Activated CD4-positive, alpha-beta T cell treated with anti-CD3 and anti-CD28 coated beads, Interleukin-2, amount 50 U/mL, for 1 hour (primary cell): ENCODE data around the gene KCNN3.
"Not testable (repeated sequence)": the region's sequence is repeated elsewhere in the genome, so short reads cannot be mapped to it uniquely, and the experiment has no call there.

Experiments
- DNase-seq: peaks from one replicate; pipeline ENCODE4 v3.0.0-alpha.2; 2020

The KCNN3 gene

DNA sequence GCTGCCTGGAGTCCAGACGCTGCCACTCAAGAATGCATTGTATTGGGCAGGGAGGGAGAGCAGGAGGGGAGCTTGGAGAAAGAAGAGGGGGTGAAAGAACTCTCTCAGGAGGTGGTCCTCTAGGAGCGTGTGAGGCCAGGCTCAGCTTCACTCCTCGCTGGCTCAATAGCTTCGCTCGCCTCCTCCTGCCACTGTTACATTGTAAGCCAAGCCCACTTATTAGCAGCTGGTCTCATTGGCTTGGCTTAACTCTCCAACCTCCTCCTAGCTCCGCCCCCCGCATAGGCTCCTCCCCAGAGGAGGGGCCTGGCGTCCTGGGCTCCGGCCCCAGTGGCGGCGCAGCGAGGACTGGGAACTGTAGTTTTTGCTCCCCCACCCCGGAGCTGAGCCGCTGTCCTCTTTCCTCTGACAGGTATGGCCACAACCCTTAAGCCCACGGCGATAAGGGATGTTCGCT lies at the start of gene KCNN3:
TSS of gene KCNN3 (minus strand) at position 167 of the 457 bp plus-strand sequence. CDS start 317 bp downstream, outside the sequence.
- DNase-seq, result peak; percentile 73

DNA sequence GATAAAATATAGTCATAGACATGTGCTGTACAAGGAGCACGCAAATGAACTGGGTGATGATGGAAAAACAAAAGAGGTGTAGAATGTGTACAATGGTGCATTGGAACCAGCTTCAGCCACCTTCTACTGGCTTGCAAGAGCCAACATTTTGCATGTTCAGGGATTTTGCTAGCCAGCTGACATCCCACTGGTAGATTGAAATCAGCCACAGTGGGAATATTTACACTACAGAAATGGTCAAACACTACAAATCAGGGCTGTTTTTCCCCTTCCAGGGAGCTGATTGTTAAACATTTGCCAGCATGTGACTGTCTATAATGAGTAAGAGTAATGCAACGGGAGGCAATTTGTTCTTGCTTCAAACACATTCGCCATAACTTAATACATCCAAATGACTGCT lies 43.2 kb upstream of the KCNN3 start:
- no peak for DNase-seq

GRCh38 chr1:154912755-154913154 lies 42.7 kb upstream of the KCNN3 start:
- no peak for DNase-seq

GRCh38 chr1:154911691-154912550 lies 41.8 kb upstream of the KCNN3 start:
- no peak for DNase-seq

- DNase-seq, result no peak
Measured at GRCh38 chr1:154910851-154911250, 40.8 kb upstream of the KCNN3 start.

DNA sequence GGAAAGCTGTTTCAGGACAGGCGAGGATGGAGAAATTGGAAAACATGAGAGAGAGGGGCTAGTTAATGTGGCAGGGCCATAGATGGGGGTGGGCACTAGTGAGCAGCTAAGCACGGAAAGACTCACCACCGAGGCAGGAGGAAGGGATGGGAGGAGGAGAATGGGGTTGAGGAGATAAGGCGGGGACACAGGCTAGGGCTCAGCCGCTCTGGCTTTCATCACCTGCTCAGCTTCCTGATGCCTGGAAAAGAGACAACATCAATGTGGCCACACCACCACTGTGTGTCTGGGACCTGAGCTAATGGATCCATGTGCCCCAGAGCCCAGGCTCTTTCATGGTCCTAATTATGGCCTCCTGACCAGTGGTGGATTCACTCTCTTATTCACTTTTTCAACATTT lies 38.9 kb upstream of the KCNN3 start:
- DNase-seq, result no peak

DNA sequence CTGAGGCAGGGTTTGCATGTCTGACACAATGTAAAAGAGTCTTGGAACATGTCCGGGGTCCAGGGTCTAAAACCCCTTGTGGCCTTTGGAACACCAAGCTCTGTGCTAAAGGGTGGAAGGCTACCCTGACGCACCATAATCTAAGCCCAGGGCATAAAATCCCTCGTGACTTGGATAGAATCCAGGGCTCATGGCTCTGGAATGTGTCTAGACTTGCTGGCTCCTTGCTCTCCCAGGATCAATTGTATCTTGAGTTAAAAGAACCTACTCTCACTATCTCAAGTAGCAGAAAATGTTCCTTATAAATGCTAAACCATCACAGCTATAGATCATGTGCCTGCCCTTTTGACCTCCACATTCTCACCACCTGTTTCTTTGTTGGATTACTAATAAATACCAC lies 38.0 kb upstream of the KCNN3 start:
- DNase-seq, result not testable (repeated sequence)

DNA sequence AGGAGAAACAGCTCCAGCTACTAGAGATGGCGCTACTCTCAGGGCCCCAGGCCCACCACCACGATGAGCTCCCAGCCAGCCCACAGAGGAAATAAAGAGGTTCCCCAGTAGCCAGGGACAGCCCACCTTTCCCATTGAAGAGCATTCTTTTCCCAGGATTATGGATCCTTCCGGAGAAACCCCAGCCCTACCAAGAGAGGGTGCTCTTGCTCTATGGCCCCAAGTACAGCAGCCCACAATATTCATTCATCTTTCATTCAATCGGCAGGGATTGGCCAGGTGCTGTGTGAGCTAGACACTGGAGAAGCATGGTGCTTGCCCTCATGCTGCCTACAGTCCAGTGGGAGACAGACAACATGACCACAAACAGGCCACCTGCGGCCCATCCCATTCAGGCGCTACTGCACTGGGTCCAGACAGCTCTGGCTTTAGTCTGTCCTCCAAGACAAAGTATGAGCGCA lies 36.6 kb upstream of the KCNN3 start:
- DNase-seq, result no peak

- no peak for DNase-seq
Measured at GRCh38 chr1:154902938-154903566, 33.0 kb upstream of the KCNN3 start.

- no peak for DNase-seq
Measured at GRCh38 chr1:154901591-154901990, 31.5 kb upstream of the KCNN3 start.

DNA sequence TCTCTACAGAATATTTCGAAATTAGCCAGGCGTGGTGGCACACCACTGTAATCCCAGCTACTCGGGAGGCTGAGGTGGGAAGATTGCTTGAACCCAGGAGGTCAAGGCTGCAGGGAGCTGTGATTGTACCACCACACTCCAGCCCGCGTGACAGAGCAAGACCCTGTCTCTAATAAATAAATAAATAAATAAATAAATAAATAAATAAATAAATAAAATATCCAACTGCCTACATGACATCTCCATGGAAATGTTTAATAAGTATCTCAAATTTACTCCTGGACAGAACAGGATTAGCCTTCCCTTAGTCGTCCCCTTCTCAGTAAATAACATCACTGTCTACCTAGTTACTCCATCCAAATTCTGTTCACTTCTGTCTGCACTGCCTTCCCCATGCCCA lies 29.0 kb upstream of the KCNN3 start:
- no peak for DNase-seq

DNA sequence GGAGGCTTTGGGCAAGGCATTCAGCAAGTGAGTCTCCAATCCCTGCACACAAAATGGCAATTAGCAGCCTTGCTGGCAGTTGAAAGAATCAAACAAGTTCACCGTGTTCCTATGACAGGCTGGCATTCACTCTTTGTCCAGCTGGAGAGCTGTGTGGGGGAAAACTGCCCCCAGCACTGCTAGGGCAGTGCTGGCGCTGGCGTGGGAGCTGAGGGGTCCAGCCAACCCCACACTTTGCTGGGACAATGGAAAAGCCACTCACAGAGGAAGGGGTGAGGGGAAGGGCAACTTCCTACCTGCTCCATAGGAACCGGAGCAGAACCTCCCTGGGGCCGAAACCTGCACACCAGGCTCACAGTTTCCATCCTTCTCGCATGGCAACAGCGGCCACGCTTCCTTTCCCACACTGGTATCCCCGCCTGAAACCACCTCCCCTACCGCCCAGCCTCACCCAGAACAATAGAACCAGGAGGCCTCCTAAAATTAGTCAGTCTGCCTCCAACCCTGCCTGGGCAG lies 26.7 kb upstream of the KCNN3 start:
- no peak for DNase-seq

DNA sequence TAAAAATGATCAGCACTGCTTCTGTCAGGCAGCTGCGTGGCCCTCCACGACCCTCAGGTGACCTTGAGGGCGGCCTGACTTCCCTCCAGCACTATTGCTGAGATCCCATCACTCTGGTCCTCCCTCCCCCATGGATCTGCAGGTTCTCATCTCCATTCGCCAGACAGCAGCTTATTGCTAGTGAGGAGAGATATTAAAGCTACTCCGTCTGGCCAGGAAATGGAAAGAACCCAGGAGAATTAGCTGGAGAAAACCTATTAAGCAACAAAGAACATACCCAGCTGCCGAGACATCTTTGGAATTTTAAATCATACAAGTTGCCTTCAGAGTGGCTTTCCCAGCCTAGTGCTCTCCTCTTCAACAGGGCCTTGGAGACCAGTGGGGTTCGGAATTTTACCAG lies 25.7 kb upstream of the KCNN3 start:
- no peak for DNase-seq

DNA sequence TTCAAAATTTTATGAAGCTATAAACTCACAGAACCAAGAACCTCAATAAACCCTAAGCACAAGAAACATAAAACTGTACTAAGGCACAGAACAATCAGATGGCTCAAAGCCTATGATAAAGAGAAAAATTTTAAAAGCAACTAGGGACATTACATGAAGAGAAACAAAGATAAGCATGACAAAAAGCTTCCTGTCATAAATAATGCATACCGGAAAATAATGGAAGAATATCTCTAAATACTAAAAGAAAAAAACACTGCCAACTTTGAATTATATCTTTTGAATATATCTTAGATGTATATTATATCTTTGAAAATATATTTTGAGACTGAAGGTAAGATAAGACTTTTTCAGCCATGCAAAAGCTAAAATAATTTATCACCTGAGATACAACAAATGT lies 21.4 kb upstream of the KCNN3 start:
- DNase-seq, result no peak

DNA sequence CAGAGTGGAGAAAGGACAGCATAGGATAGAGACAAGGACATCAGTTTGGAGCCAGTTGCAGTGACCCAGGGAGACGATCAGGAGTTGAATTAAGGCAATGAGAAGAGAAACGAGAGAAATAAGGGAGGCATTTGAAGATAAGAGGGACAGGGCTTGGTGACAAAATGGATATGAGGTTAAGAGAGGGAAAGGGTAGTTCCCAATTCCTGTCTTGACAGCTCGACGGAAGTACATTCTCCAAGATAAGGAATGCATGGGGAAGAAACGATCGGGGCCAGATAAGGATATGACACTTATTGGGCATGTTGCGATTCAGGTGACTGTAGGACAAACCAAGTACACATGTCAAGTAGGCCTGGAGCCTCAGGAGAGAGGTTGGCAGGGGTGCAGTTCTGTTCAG lies 18.7 kb upstream of the KCNN3 start:
- no peak for DNase-seq

DNA sequence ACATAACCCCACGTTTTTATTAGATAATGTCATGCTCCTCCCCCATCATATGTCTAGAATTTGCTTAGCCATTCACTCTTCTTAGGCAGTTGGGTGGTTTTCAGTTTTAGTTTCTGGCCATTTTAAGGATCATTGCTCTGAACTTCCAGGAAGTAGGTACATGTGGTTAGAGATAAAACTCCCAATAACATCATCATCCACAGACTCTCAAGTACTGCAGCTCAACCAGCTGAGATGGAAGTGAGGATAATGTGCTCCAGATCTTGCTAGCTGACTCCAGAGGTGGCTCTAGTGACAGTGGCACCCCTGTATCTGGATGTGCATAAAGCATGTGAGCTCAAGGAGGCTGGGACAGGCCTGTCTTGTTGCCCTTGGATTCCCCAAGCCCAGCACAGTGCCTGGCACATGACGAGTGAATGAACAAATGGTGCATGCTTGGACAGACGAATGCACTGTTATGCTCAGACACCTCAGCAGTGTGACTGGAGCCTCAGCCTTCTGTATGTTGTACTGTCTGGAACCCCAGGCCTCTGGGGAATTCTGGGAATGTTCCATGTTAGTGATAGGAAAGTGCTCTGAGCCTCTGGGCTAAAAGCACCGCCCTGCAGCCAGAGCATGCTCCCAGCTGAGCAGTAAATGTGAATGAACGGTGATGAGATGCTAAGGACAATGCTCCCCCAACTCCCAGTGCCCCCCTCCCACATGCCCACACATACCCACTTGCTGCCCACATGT lies 16.4 kb upstream of the KCNN3 start:
- DNase-seq, result no peak

DNA sequence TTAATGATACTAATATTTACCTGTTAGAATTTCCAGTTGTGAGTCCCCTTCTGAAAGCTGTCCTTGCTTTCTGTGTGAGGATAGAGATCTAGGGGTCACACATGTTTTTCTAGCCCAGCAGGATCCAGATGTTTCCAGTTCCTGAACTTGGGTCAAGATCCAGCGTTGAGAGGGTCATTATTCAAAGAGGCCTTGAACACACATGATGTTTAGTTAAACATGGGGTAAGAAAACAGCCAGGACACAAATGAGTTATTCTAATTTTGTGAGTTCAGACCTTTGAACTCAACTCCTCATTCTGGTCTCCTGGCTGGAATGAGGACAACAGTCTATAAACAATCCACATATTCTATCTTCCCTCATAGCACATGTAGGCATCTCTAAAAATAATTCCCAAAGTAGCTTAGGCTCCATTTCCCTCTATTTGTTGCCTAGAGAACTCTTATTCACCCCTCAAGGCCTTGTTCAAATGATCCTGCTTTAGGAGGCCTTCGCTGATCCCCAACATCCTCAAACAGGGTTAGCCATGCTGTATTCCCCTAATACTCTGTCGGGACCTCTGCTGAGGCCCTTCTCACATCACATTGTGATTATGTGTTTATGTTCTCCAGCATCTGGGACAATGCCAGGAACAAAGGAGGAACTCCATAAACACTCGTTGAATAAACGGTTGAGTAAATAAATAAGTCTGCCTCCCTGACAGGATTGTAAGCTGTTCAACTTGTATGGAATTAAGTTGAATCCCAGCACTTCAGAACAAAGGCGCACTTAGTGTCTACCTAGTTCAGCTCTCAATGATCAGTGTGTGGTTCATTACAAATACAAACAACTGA lies 15.0 kb upstream of the KCNN3 start:
- DNase-seq, result no peak

DNA sequence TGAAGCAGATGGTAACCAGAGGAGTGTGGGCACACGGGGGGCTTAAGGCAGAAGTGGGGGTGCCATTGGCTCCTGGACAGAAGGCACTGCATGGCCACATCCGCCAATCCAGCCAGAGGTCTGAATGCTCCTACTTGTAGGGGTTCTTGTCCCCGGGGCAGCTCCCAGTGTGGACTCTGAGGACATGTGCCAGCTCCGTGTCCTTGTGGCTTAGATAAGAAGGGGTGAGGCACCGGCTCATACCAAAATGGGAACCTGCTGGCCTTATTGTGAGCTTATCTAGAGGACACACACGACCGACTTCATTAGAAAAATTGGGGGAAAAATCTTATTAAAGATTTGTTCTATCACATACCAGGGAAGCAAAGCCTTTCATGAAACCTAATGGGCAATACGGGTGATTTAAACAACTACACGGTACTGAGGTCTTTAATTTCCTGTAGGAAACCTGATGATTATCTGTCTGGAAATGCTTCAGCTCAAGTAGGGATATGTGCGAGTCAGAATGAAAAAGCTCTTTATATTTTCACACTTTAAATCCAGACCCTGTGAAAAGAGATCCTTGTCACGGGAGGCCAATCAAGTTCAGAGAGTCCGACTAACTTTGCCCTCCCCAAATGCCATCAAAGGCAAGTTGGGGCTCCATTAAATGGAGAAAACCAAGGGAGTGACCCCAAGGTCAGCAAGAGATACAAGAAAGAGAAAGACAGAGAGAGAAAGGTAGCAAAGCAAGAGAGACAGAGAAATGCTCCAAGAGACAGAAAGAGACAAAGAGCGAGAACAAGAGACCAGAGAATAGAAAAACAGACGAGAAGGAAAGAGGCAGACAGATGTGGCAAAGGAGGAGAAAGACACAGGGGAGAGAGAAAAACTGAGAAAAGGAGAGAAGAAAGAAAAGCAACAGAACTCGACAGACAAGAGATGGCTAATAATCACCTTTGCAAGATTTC lies 14.1 kb upstream of the KCNN3 start:
- no peak for DNase-seq

GRCh38 chr1:154881820-154882535 lies 11.9 kb upstream of the KCNN3 start:
- no peak for DNase-seq

GRCh38 chr1:154880671-154881070 lies 10.6 kb upstream of the KCNN3 start:
- DNase-seq, result no peak

DNA sequence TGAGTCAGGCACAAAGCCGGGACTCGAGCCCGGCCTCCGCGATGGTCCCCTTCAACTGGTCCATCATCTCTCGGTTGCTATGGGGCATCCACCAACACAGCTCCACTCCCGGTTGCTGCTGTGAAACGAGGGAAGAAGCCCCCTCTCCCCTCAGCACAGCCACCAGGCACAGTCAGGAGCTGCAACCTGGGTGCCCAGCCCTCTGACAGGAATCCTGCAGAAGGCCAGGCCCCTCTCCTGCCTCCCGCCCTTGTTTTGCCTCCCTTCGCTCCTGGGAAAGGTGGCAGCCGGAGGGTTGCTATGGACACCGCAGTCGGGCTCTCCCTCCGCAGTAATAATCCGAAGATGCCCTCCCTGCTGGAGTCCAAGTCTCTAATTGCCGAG lies 8.9 kb upstream of the KCNN3 start:
- DNase-seq, result no peak
